Natural killer cell (primary cell): Measurements from ENCODE around the gene NLRP5. TPM values are rescaled to one million over a fixed set of nuclear protein-coding genes. Genes with fewer than 3 reads are reported as not detected.

Experiments
- ATAC-seq, 3 donors: fragments of 150-1000 bp in 2 of 3; fragments of 200-7000 bp in 1 of 3; cut with Tn5 transposase; 1 replicate in 1 of 3; 2 replicates in 2 of 3; pipeline ENCODE4 v1.10.0; 2021; ENCODE audit warnings: mild to moderate bottlenecking in 2 of 3, moderate library complexity in 2 of 3
- DNase-seq, 2 donors: peaks; one replicate each; pipeline versions ENCODE4 v3.0.0 to v3.0.0-alpha.2; 2013 to 2021; ENCODE audit warnings: mixed read lengths in 1 of 2
- H3K27ac ChIP-seq: one replicate; pipeline ENCODE4 v1.5.1; 2013; ENCODE audit warnings: mild to moderate bottlenecking, low read length
- H3K27me3 ChIP-seq: one replicate; pipeline ENCODE4 v1.6.1; 2013; ENCODE audit warnings: low read length; ENCODE audit not compliant: control insufficient read depth, insufficient read depth
- H3K36me3 ChIP-seq: one replicate; pipeline ENCODE4 v1.6.1; 2013; ENCODE audit warnings: low read length; ENCODE audit not compliant: control insufficient read depth, insufficient read depth
- H3K4me1 ChIP-seq: one replicate; pipeline ENCODE4 v1.6.1; 2013; ENCODE audit warnings: low read length; ENCODE audit not compliant: control insufficient read depth, insufficient read depth
- H3K4me3 ChIP-seq: one replicate; pipeline ENCODE4 v1.5.1; 2013; ENCODE audit warnings: low read length
- H3K9me3 ChIP-seq: one replicate; pipeline ENCODE4 v1.6.1; 2013; ENCODE audit warnings: low read length; ENCODE audit not compliant: control insufficient read depth, insufficient read depth
- H3K27ac Mint-ChIP-seq, 2 donors: one replicate each; pipeline ENCODE4 v1.8.0; 2022; ENCODE audit warnings: mild to moderate bottlenecking in 2 of 2, mixed read lengths in 2 of 2, moderate library complexity in 1 of 2
- H3K27me3 Mint-ChIP-seq, 2 donors: one replicate each; pipeline ENCODE4 v1.8.0; 2022; ENCODE audit warnings: low read depth in 2 of 2, mixed read lengths in 2 of 2
- H3K36me3 Mint-ChIP-seq: one replicate; pipeline ENCODE4 v1.8.0; 2022; ENCODE audit warnings: mixed read lengths
- H3K4me1 Mint-ChIP-seq, 2 donors: one replicate each; pipeline ENCODE4 v1.8.0; 2022; ENCODE audit warnings: mixed read lengths in 2 of 2
- H3K4me3 Mint-ChIP-seq: one replicate; pipeline ENCODE4 v1.8.0; 2022; ENCODE audit warnings: mild to moderate bottlenecking, moderate library complexity, mixed read lengths
- H3K9me3 Mint-ChIP-seq, 2 donors: one replicate each; pipeline ENCODE4 v1.8.0; 2022; ENCODE audit warnings: mixed read lengths in 2 of 2
- CTCF ChIP-seq: fragments of 200-600 bp; IDR thresholded peaks from one replicate; pipeline ENCODE4 v1.8.0; 2022; ENCODE audit warnings: antibody characterized with exemption
- WGBS: methylation state at CpG from one replicate; pipeline ENCODE4 v1.1.7; 2013; ENCODE audit warnings: missing lambda C conversion rate; ENCODE audit not compliant: insufficient coverage; 5-methylcytosine and 5-hydroxymethylcytosine counted together
- intact Hi-C: fragments of 100-400 bp; cut with micrococcal nuclease; formaldehyde crosslinking; loops from one replicate; pipeline ENCODE4 v1.14.2; 2022
- total RNA-seq, 4 donors: library from RNA; stranded (reverse); fragments of 120-200 nt in 1 of 4; gene quantifications; one replicate each; pipeline versions ENCODE4 v1.2.3 to v1.2.4, GENCODE V29; 2013 to 2022

Gene NLRP5
- total RNA-seq, 3 donors from 2014 or later (not counting 1 experiment from before 2014, with no cell fraction given) = not detected

GRCh38 chr19:56091751-56092546, 105.4 kb downstream of the NLRP5 start:
- Histone ChIP-seq H3K36me3 (peaks cover 11% of the 10 kb centered on the region), H3K27ac (no peak overlapping the region), H3K4me1 (no peaks in the 10 kb centered on the region), H3K27me3 (no peaks in the 10 kb centered on the region), H3K9me3 (no peaks in the 10 kb centered on the region), H3K4me3 (no peak overlapping the region)
- ATAC-seq (no peak), DNase-seq (peak in 1 of 2 donors; percentile 31)
- Mint-ChIP-seq H3K9me3 (no peaks in the 10 kb centered on the region), H3K27me3 (no peaks in the 10 kb centered on the region), H3K36me3 (no peaks in the 10 kb centered on the region), H3K27ac (no peak overlapping the region), H3K4me3 (no peak overlapping the region), H3K4me1 (peaks cover 8 to 24% of the 10 kb centered on the region in 2 donors)
- intact Hi-C loops = no loop called here
- TF ChIP-seq CTCF = no peak
- 92% methylated on average over 38 of the region's 38 CpGs for WGBS

GRCh38 chr19:56092685-56093631, 106.4 kb downstream of the NLRP5 start:
- no peak overlapping the region for H3K4me3 Mint-ChIP-seq
- peak overlapping the region in 1 of 2 donors; percentile 68 for H3K27ac Mint-ChIP-seq

DNA sequence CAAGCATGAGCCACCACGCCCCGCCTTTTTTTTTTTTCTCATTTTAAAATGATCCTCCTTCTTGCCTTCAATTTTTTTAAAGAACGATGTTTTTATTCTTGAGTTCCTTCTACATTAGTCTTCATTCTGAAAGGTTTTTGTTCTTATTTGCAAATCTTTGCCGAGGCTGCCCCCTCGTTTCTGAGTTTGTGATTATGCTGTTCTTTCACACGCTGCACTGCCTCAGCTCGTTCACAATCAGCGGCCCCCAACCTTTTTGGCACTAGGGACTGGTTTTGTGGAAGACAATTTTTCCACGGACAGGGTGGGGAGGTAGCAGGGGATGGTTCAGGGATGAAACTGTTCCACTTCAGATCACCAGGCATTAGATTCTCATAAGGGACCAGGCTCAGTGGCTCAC, 107.9 kb downstream of the NLRP5 start:
- Histone ChIP-seq H3K4me1 (no peaks in the 10 kb centered on the region), H3K27ac (no peak overlapping the region), H3K36me3 (peaks cover 13% of the 10 kb centered on the region), H3K4me3 (no peak overlapping the region), H3K27me3 (no peaks in the 10 kb centered on the region), H3K9me3 (no peaks in the 10 kb centered on the region)
- no peaks in the 10 kb centered on the region for H3K36me3 Mint-ChIP-seq
- 93% methylated on average over 9 of the region's 9 CpGs for WGBS
- H3K4me1 Mint-ChIP-seq = peaks cover 8 to 24% of the 10 kb centered on the region in 2 donors
- TF ChIP-seq CTCF = no peak
- H3K27me3 Mint-ChIP-seq = no peaks in the 10 kb centered on the region
- DNase-seq = no peak
- no peak overlapping the region for H3K27ac Mint-ChIP-seq
- H3K9me3 Mint-ChIP-seq = no peaks in the 10 kb centered on the region
- ATAC-seq = no peak
- H3K4me3 Mint-ChIP-seq = no peak overlapping the region
- intact Hi-C loops = no loop called here

More at GRCh38 chr19:56092685-56093631, 106.4 kb downstream of the NLRP5 start:
- Mint-ChIP-seq H3K27me3 (no peaks in the 10 kb centered on the region), H3K9me3 (no peaks in the 10 kb centered on the region), H3K36me3 (no peaks in the 10 kb centered on the region), H3K4me1 (peaks cover 8 to 24% of the 10 kb centered on the region in 2 donors)
- 97% methylated on average over 32 of the region's 32 CpGs for WGBS
- H3K9me3 ChIP-seq = no peaks in the 10 kb centered on the region
- H3K4me3 ChIP-seq = no peak overlapping the region
- H3K4me1 ChIP-seq = no peaks in the 10 kb centered on the region
- TF ChIP-seq CTCF = no peak
- H3K36me3 ChIP-seq = peaks cover 15% of the 10 kb centered on the region
- H3K27me3 ChIP-seq = no peaks in the 10 kb centered on the region
- intact Hi-C loops = no loop called here
- DNase-seq (no peak), ATAC-seq (no peak)
- H3K27ac ChIP-seq = no peak overlapping the region
